Measurements from ENCODE around the gene VAV1. TPM values are rescaled to one million over a fixed set of nuclear protein-coding genes. Genes with fewer than 3 reads are reported as not detected.

The VAV1 gene
- total and polyA plus RNA-seq, 2 donors (not counting 1 experiment from before 2014, with no cell fraction given), result 62.7 to 98.8 TPM

DNA sequence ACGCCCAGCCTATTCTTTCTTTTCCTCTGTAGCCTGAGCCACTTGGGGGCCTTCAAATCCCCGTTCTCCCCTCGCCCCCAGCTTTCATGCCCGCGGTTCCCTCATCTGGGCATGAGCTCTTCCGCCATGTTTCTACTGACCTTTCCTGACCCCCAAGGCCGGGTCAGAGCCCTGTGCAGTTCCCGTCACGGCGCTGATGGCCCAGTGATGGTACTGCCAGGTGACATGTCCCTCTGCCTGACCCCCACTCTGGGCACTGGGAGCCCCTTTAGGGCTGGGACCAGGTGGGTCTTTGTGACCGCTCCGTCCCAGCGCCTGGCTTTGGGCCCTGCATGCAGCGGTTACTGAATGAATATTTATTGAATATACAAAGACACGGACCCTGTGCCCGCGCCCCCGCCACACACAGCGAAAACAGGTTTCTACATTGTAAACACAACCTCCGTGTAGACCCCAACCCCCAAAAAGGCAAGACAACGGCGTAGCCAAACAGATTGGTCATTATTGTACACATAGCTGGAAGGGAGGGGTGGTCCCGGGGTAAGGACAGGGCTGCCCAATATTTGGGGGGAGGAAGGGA, 42.8 kb upstream of the VAV1 start:
- no peak overlapping the region for H3K27ac ChIP-seq (ENCODE audit: low read length in 2 of 2)
- Mint-ChIP-seq H3K4me1 (peaks cover 32% of the 10 kb centered on the region), H3K27ac (no peak overlapping the region)

More for the DNA sequence above, 42.8 kb upstream of the VAV1 start:
- ATAC-seq (ENCODE audit: low read depth), result no peak
- Histone ChIP-seq H4K20me1 (ENCODE audit: control insufficient read depth, insufficient read depth, low read length, poor library complexity, severe bottlenecking) (no peaks in the 10 kb centered on the region), H3K27me3 (replicated peaks in 1 of 4; ENCODE audit: control extremely low read depth in 1 of 4, control insufficient read depth in 3 of 4, insufficient read depth in 4 of 4, low read length in 3 of 4) (no peaks in the 10 kb centered on the region), H3K79me2 (ENCODE audit: control insufficient read depth, insufficient read depth, low read length) (peaks cover 5% of the 10 kb centered on the region), H3K4me2 (replicated peaks; ENCODE audit: low read depth, low read length, poor library complexity, severe bottlenecking) (no peak overlapping the region), H3K9ac (ENCODE audit: low read length) (no peak overlapping the region), H2AFZ (ENCODE audit: insufficient read depth, low read depth, low read length, poor library complexity, severe bottlenecking) (no peak overlapping the region), H3K36me3 (replicated peaks in 1 of 2; ENCODE audit: control extremely low read depth in 1 of 2, control insufficient read depth in 1 of 2, extremely low read depth in 1 of 2, insufficient read depth in 2 of 2, low read length in 1 of 2) (peaks cover 0 to 10% of the 10 kb centered on the region in 2 experiments), H3K9me3 (ENCODE audit: control extremely low read depth in 1 of 3, control insufficient read depth in 2 of 3, insufficient read depth in 1 of 3, low read length in 2 of 3) (peaks cover 0 to 3% (median 0%) of the 10 kb centered on the region in 3 donors), H3K4me1 (ENCODE audit: control insufficient read depth in 2 of 2, insufficient read depth in 2 of 2, low read length in 2 of 2) (peaks cover 19% of the 10 kb centered on the region in 2 donors), H3K4me3 (ENCODE audit: control extremely low read depth in 1 of 5, extremely low read depth in 1 of 5, insufficient read depth in 1 of 5, low read depth in 2 of 5, low read length in 4 of 5) (no peak overlapping the region)
- intact Hi-C loops (cut with micrococcal nuclease), result loop anchor here (10.0 kb wide), 1 partner anchor 55 kb away; the partner anchor contains the start of gene TNFSF14
- Mint-ChIP-seq H3K4me3 (no peak overlapping the region), H3K27me3 (no peaks in the 10 kb centered on the region), H3K9me3 (ENCODE audit: insufficient read depth) (no peaks in the 10 kb centered on the region)
- CTCF ChIA-PET, result interaction anchor here (1.9 kb wide), 1 partner anchor 134 kb away, joined by 7 read pairs; no protein-coding TSS in a partner anchor
- TF ChIP-seq, protein P1, sequence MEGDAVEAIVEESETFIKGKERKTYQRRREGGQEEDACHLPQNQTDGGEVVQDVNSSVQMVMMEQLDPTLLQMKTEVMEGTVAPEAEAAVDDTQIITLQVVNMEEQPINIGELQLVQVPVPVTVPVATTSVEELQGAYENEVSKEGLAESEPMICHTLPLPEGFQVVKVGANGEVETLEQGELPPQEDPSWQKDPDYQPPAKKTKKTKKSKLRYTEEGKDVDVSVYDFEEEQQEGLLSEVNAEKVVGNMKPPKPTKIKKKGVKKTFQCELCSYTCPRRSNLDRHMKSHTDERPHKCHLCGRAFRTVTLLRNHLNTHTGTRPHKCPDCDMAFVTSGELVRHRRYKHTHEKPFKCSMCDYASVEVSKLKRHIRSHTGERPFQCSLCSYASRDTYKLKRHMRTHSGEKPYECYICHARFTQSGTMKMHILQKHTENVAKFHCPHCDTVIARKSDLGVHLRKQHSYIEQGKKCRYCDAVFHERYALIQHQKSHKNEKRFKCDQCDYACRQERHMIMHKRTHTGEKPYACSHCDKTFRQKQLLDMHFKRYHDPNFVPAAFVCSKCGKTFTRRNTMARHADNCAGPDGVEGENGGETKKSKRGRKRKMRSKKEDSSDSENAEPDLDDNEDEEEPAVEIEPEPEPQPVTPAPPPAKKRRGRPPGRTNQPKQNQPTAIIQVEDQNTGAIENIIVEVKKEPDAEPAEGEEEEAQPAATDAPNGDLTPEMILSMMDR (IDR thresholded peaks at IDR 0.05), result no peak
- no peak for TF ChIP-seq EZH2 (IDR thresholded peaks at IDR 0.05; ENCODE audit: borderline replicate concordance, insufficient read depth, low read depth, low read length, poor library complexity, severe bottlenecking)
- WGBS (ENCODE audit: insufficient coverage), result 98% methylated on average over 14 of the region's 23 CpGs
- DNase-seq, result no peak
- POLR2A ChIA-PET, result interaction anchor here (0.6 kb wide), 1 partner anchor 225 kb away, joined by 3 read pairs; no protein-coding TSS in a partner anchor
